Muscle layer of duodenum (tissue), 2 donors: Measurements from ENCODE around the gene HEG1.

Source experiments
- H3K27ac ChIP-seq: one replicate; pipeline ENCODE4 v1.7.0; 2013; ENCODE audit warnings: mild to moderate bottlenecking, low read length
- H3K27me3 ChIP-seq: one replicate; pipeline ENCODE4 v1.7.0; 2013; ENCODE audit warnings: low read depth, mild to moderate bottlenecking, control low read depth, low read length
- H3K36me3 ChIP-seq, 2 donors: one replicate each; pipeline ENCODE4 v1.7.0; 2013; ENCODE audit warnings: low read length in 2 of 2, control low read depth in 1 of 2, mild to moderate bottlenecking in 1 of 2; ENCODE audit not compliant: insufficient read depth in 2 of 2, control insufficient read depth in 1 of 2
- H3K4me1 ChIP-seq, 2 donors: one replicate each; pipeline ENCODE4 v1.7.0; 2013; ENCODE audit warnings: low read length in 2 of 2, mild to moderate bottlenecking in 2 of 2, control low read depth in 1 of 2, moderate library complexity in 1 of 2; ENCODE audit not compliant: insufficient read depth in 2 of 2, control insufficient read depth in 1 of 2
- H3K4me3 ChIP-seq, 2 donors: one replicate each; pipeline ENCODE4 v1.7.0; 2013; ENCODE audit warnings: low read length in 2 of 2, low read depth in 1 of 2, mild to moderate bottlenecking in 1 of 2
- H3K9me3 ChIP-seq, 2 donors: one replicate each; pipeline ENCODE4 v1.7.0; 2013; ENCODE audit warnings: low read length in 2 of 2, control low read depth in 1 of 2, mild to moderate bottlenecking in 1 of 2; ENCODE audit not compliant: control insufficient read depth in 1 of 2
- donor health status: healthy.

The HEG1 gene

DNA sequence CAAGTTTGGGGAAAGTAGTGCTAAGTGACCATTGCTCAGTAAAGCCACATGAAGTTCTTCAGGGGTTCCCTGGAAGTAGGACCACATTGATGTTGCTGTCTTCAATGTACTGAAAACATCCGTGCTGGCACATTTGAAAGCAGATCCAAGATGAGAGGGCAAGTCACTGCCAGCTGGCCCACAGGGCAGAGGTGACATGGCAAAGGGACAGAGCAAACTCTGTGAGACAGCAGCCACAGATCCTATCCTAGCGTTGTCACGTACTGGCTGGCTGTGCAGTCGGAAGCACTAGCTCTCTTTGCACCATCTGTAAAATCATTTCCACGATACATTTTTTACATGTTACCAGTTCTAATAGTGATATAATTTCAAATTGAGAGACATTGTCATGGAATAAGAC lies 135.1 kb downstream of the HEG1 start:
- no peaks in the 10 kb centered on the region for H3K4me1 ChIP-seq
- H3K36me3 ChIP-seq, result no peaks in the 10 kb centered on the region
- H3K9me3 ChIP-seq, result no peaks in the 10 kb centered on the region
- H3K27ac ChIP-seq, result no peak overlapping the region
- H3K27me3 ChIP-seq, result no peaks in the 10 kb centered on the region
- H3K4me3 ChIP-seq, result no peak overlapping the region

DNA sequence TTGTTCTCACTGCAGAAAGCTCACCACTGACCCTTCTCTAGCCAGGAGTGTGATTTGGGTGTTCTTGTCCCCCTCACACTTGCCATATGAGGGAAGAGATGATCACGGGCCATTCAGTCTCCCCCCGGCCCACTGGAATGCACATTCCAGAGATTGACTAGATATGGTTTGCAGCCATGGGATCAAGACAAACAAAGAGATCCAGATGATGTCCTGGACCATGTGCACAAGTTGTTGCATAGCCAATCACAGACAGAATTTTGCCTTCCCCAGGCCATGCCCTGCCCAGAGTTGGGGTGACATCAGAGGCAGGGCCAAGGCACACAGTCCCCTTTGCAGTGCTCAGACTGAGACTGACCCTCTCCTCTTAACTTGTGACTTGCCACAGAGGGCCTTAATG lies 136.0 kb downstream of the HEG1 start:
- H3K9me3 ChIP-seq, result no peaks in the 10 kb centered on the region
- H3K4me1 ChIP-seq, result no peaks in the 10 kb centered on the region
- no peak overlapping the region for H3K4me3 ChIP-seq
- H3K36me3 ChIP-seq, result no peaks in the 10 kb centered on the region
- H3K27me3 ChIP-seq, result no peaks in the 10 kb centered on the region
- H3K27ac ChIP-seq, result no peak overlapping the region

DNA sequence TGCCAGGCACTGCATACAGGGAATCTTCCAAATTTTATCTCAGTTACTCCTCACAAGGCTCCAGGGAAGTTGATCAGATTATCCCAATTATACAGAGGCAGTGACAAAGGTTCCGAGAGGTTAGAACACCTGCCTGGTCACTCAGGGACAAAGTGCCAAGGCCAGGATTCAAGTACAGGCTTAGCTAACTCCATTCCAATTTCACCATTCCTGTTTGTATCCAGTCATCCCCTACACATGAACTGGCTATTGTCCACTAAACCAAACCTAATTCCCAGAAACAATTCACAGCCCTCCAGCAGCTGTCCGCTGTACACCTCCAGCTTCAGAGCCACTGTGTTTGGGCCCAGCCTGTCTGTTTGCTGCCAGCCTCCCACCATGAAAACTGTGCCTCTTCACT lies 137.3 kb downstream of the HEG1 start:
- Histone ChIP-seq H3K27me3 (no peaks in the 10 kb centered on the region), H3K36me3 (no peaks in the 10 kb centered on the region), H3K4me3 (no peak overlapping the region), H3K4me1 (no peaks in the 10 kb centered on the region), H3K27ac (no peak overlapping the region), H3K9me3 (no peaks in the 10 kb centered on the region)

DNA sequence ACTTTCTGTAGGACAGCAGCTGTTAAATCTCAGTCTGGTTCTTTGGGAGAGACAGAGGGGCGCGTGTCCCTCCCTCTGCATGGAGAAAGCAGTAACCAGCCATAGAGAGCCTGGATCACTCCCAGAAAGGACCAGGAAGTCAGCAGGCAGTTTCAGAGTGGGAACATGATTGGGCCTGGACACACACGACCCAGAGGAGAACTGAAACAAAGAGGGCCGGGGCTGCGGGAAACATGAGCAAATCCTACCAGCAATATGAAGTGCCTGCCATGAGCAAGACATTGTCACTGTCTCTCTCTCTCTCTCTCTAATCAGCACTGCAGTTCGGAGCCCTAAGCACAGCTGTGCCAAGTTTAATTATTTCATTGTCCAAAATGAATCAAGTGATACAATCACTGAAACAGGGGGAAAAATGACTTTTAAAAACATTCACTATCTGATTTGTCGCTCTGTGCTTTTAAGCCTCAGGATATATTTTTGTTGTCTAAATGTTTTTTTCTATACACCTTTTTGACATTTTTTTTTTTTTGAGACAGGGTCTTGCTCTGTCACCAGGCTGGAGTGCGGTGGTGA lies 138.9 kb downstream of the HEG1 start:
- no peaks in the 10 kb centered on the region for H3K27me3 ChIP-seq
- no peak overlapping the region for H3K27ac ChIP-seq
- H3K4me3 ChIP-seq, result no peak overlapping the region
- no peaks in the 10 kb centered on the region for H3K4me1 ChIP-seq
- no peaks in the 10 kb centered on the region for H3K9me3 ChIP-seq
- peaks cover 0 to 3% of the 10 kb centered on the region in 2 donors for H3K36me3 ChIP-seq
